Stomach smooth muscle (tissue), 2 donors: ENCODE measurements around the gene EPB41L2.

Experiments used
- H3K27ac ChIP-seq: one replicate; pipeline ENCODE4 v1.7.0; 2013; ENCODE audit warnings: mild to moderate bottlenecking, low read length, inconsistent platforms
- H3K27me3 ChIP-seq, 2 donors: one replicate each; pipeline ENCODE4 v1.7.0; 2013; ENCODE audit warnings: low read length in 2 of 2; ENCODE audit not compliant: insufficient read depth in 2 of 2, control insufficient read depth in 1 of 2
- H3K36me3 ChIP-seq, 2 donors: one replicate each; pipeline ENCODE4 v1.7.0; 2013; ENCODE audit warnings: low read length in 2 of 2; ENCODE audit not compliant: control insufficient read depth in 2 of 2, insufficient read depth in 2 of 2
- H3K4me1 ChIP-seq: one replicate; pipeline ENCODE4 v1.7.0; 2013; ENCODE audit warnings: low read length; ENCODE audit not compliant: control insufficient read depth, insufficient read depth
- H3K4me3 ChIP-seq, 2 donors: one replicate each; pipeline ENCODE4 v1.7.0; 2013; ENCODE audit warnings: low read length in 2 of 2
- H3K9ac ChIP-seq, 2 donors: one replicate each; pipeline ENCODE4 v1.7.0; 2013; ENCODE audit warnings: low read length in 2 of 2, mild to moderate bottlenecking in 1 of 2
- H3K9me3 ChIP-seq, 2 donors: one replicate each; pipeline ENCODE4 v1.7.0; 2013; ENCODE audit warnings: low read length in 2 of 2; ENCODE audit not compliant: control insufficient read depth in 2 of 2
- donor health status: healthy.
- donor health status: Pancreatic carcinoma.

EPB41L2 gene

GRCh38 chr6:130975325-130975724, 87.7 kb downstream of the EPB41L2 start:
- Histone ChIP-seq H3K36me3 (no peaks in the 10 kb centered on the region), H3K27ac (no peak overlapping the region), H3K9me3 (no peaks in the 10 kb centered on the region), H3K27me3 (no peaks in the 10 kb centered on the region), H3K9ac (no peak overlapping the region), H3K4me3 (no peak overlapping the region), H3K4me1 (no peaks in the 10 kb centered on the region)

- Histone ChIP-seq H3K4me1 (no peaks in the 10 kb centered on the region), H3K27me3 (no peaks in the 10 kb centered on the region), H3K36me3 (no peaks in the 10 kb centered on the region), H3K27ac (no peak overlapping the region), H3K9me3 (no peaks in the 10 kb centered on the region), H3K4me3 (no peak overlapping the region), H3K9ac (no peak overlapping the region)
Measured at GRCh38 chr6:130973521-130974277, 89.3 kb downstream of the EPB41L2 start.

GRCh38 chr6:130971504-130971903, 91.5 kb downstream of the EPB41L2 start:
- Histone ChIP-seq H3K4me3 (no peak overlapping the region), H3K27me3 (no peaks in the 10 kb centered on the region), H3K27ac (no peak overlapping the region), H3K4me1 (no peaks in the 10 kb centered on the region), H3K36me3 (no peaks in the 10 kb centered on the region), H3K9ac (no peak overlapping the region), H3K9me3 (no peaks in the 10 kb centered on the region)

- Histone ChIP-seq H3K4me1 (no peaks in the 10 kb centered on the region), H3K27me3 (no peaks in the 10 kb centered on the region), H3K27ac (no peak overlapping the region), H3K9ac (no peak overlapping the region), H3K4me3 (no peak overlapping the region), H3K9me3 (no peaks in the 10 kb centered on the region), H3K36me3 (no peaks in the 10 kb centered on the region)
Measured at GRCh38 chr6:130970839-130971410, 92.1 kb downstream of the EPB41L2 start.

- H3K4me1 ChIP-seq = no peaks in the 10 kb centered on the region
- H3K9me3 ChIP-seq = no peaks in the 10 kb centered on the region
- no peaks in the 10 kb centered on the region for H3K36me3 ChIP-seq
- H3K4me3 ChIP-seq = peak overlapping the region; percentile 44 to 65
- no peak overlapping the region for H3K27ac ChIP-seq
- H3K9ac ChIP-seq = peak overlapping the region in 1 of 2 donors; percentile 50
- no peaks in the 10 kb centered on the region for H3K27me3 ChIP-seq
Measured at GRCh38 chr6:130969791-130970491, 93.1 kb downstream of the EPB41L2 start.

GRCh38 chr6:130969166-130969565, 93.9 kb downstream of the EPB41L2 start:
- H3K9me3 ChIP-seq = no peaks in the 10 kb centered on the region
- H3K36me3 ChIP-seq = no peaks in the 10 kb centered on the region
- H3K27ac ChIP-seq = no peak overlapping the region
- H3K27me3 ChIP-seq = no peaks in the 10 kb centered on the region
- H3K4me1 ChIP-seq = no peaks in the 10 kb centered on the region
- H3K4me3 ChIP-seq = peak overlapping the region; percentile 44 to 65
- H3K9ac ChIP-seq = peak overlapping the region; percentile 1 to 50

- H3K27me3 ChIP-seq = no peaks in the 10 kb centered on the region
- H3K4me1 ChIP-seq = no peaks in the 10 kb centered on the region
- no peak overlapping the region for H3K27ac ChIP-seq
- no peaks in the 10 kb centered on the region for H3K36me3 ChIP-seq
- no peak overlapping the region for H3K9ac ChIP-seq
- H3K9me3 ChIP-seq = no peaks in the 10 kb centered on the region
- H3K4me3 ChIP-seq = peak overlapping the region; percentile 16 to 65
Measured at GRCh38 chr6:130968476-130968875, 94.6 kb downstream of the EPB41L2 start.

- Histone ChIP-seq H3K9ac (no peak overlapping the region), H3K4me3 (peak overlapping the region; percentile 34 to 36), H3K9me3 (no peaks in the 10 kb centered on the region), H3K27me3 (no peaks in the 10 kb centered on the region), H3K27ac (no peak overlapping the region), H3K4me1 (no peaks in the 10 kb centered on the region), H3K36me3 (no peaks in the 10 kb centered on the region)
Measured at GRCh38 chr6:130967502-130968445, 95.3 kb downstream of the EPB41L2 start.

GRCh38 chr6:130966344-130966980, 96.6 kb downstream of the EPB41L2 start:
- Histone ChIP-seq H3K27me3 (no peaks in the 10 kb centered on the region), H3K9ac (no peak overlapping the region), H3K27ac (no peak overlapping the region), H3K36me3 (no peaks in the 10 kb centered on the region), H3K9me3 (no peaks in the 10 kb centered on the region), H3K4me1 (no peaks in the 10 kb centered on the region), H3K4me3 (no peak overlapping the region)

GRCh38 chr6:130965656-130966055, 97.4 kb downstream of the EPB41L2 start:
- Histone ChIP-seq H3K9me3 (no peaks in the 10 kb centered on the region), H3K4me1 (no peaks in the 10 kb centered on the region), H3K27ac (no peak overlapping the region), H3K36me3 (no peaks in the 10 kb centered on the region), H3K9ac (no peak overlapping the region), H3K27me3 (no peaks in the 10 kb centered on the region), H3K4me3 (no peak overlapping the region)
